HK-2 (cell line): ENCODE measurements around the gene CDKL1.
"Not testable (repeated sequence)": the region's sequence is repeated elsewhere in the genome, so short reads cannot be mapped to it uniquely, and the experiment has no call there.

Experiments used
- DNase-seq: peaks from one replicate; pipeline ENCODE4 v3.0.0-alpha.2; 2018; ENCODE audit not compliant: unreplicated experiment

The CDKL1 gene

GRCh38 chr14:50357753-50358395 is 38.8 kb downstream of the CDKL1 start:
- DNase-seq: no peak

GRCh38 chr14:50357124-50357523 is 39.6 kb downstream of the CDKL1 start:
- DNase-seq: no peak

- DNase-seq: not testable (repeated sequence)
Measured at GRCh38 chr14:50356283-50356682, 40.4 kb downstream of the CDKL1 start.

- no peak for DNase-seq
Measured at GRCh38 chr14:50355692-50356091, 41.0 kb downstream of the CDKL1 start.

- no peak for DNase-seq
Measured at GRCh38 chr14:50354527-50354926, 42.2 kb downstream of the CDKL1 start.

- DNase-seq: no peak
Measured at GRCh38 chr14:50353126-50353525, 43.6 kb downstream of the CDKL1 start.

GRCh38 chr14:50352584-50352983 is 44.1 kb downstream of the CDKL1 start:
- DNase-seq: no peak

GRCh38 chr14:50350975-50351374 is 45.7 kb downstream of the CDKL1 start:
- DNase-seq: no peak

GRCh38 chr14:50348933-50349332 is 47.7 kb downstream of the CDKL1 start:
- DNase-seq: no peak

GRCh38 chr14:50347521-50347920 is 49.2 kb downstream of the CDKL1 start:
- DNase-seq: no peak

- no peak for DNase-seq
Measured at GRCh38 chr14:50345846-50346422, 50.7 kb downstream of the CDKL1 start.

GRCh38 chr14:50344876-50345563 is 51.7 kb downstream of the CDKL1 start:
- DNase-seq: no peak

GRCh38 chr14:50344116-50344775 is 52.4 kb downstream of the CDKL1 start:
- DNase-seq: no peak

GRCh38 chr14:50343434-50343833 is 53.2 kb downstream of the CDKL1 start:
- DNase-seq: no peak

- DNase-seq: peak; percentile 51
Measured at GRCh38 chr14:50342221-50343078, 54.2 kb downstream of the CDKL1 start.

- no peak for DNase-seq
Measured at GRCh38 chr14:50340963-50341362, 55.7 kb downstream of the CDKL1 start.

- DNase-seq: no peak
Measured at GRCh38 chr14:50340045-50340444, 56.6 kb downstream of the CDKL1 start.

GRCh38 chr14:50339178-50339804 is 57.4 kb downstream of the CDKL1 start:
- DNase-seq: no peak

- no peak for DNase-seq
Measured at GRCh38 chr14:50338587-50338986, 58.1 kb downstream of the CDKL1 start.

- DNase-seq: no peak
Measured at GRCh38 chr14:50335989-50336824, 60.5 kb downstream of the CDKL1 start.
